Mesendoderm (in vitro differentiated cells): ENCODE results near the gene CNTNAP4.

Experiments used
- DNase-seq: peaks from one replicate; pipeline ENCODE4 v3.0.0; 2013
- H2AK5ac ChIP-seq: 2 replicates; pipeline ENCODE4 v1.6.1; 2013; ENCODE audit warnings: low read length, inconsistent platforms
- H2BK120ac ChIP-seq: 2 replicates; pipeline ENCODE4 v1.6.1; 2013; ENCODE audit warnings: low read depth, mild to moderate bottlenecking, low read length, moderate library complexity, mixed read lengths
- H2BK15ac ChIP-seq: replicated peaks from 2 replicates; pipeline ENCODE4 v1.6.1; 2013; ENCODE audit warnings: low read depth, mild to moderate bottlenecking, moderate library complexity
- H2BK5ac ChIP-seq: 2 replicates; pipeline ENCODE4 v1.6.1; 2013; ENCODE audit warnings: low read length, inconsistent platforms
- H3K18ac ChIP-seq: 2 replicates; pipeline ENCODE4 v1.6.1; 2013; ENCODE audit warnings: mild to moderate bottlenecking, low read length, mixed read lengths
- H3K23ac ChIP-seq: one replicate; pipeline ENCODE4 v1.6.1; 2013; ENCODE audit warnings: low read length
- H3K27ac ChIP-seq: 2 replicates; pipeline ENCODE4 v1.5.1; 2013; ENCODE audit warnings: low read depth, mild to moderate bottlenecking, inconsistent platforms, low read length, moderate library complexity
- H3K27me3 ChIP-seq: 2 replicates; pipeline ENCODE4 v1.6.1; 2013; ENCODE audit warnings: low read length, control low read depth, mild to moderate bottlenecking, inconsistent platforms; ENCODE audit not compliant: insufficient read depth, poor library complexity
- H3K36me3 ChIP-seq: 2 replicates; pipeline ENCODE4 v1.6.1; 2013; ENCODE audit warnings: low read length, inconsistent platforms; ENCODE audit not compliant: control insufficient read depth, insufficient read depth
- H3K4ac ChIP-seq: one replicate; pipeline ENCODE4 v1.6.1; 2013; ENCODE audit warnings: low read depth, mild to moderate bottlenecking, low read length, moderate library complexity
- H3K4me1 ChIP-seq: 2 replicates; pipeline ENCODE4 v1.6.1; 2013; ENCODE audit warnings: low read depth, low read length, inconsistent platforms; ENCODE audit not compliant: control insufficient read depth
- H3K4me2 ChIP-seq: 2 replicates; pipeline ENCODE4 v1.6.1; 2013; ENCODE audit warnings: low read length
- H3K4me3 ChIP-seq: 2 replicates; pipeline ENCODE4 v1.5.1; 2013; ENCODE audit warnings: mild to moderate bottlenecking, low read length
- H3K56ac ChIP-seq: one replicate; pipeline ENCODE4 v1.6.1; 2013; ENCODE audit warnings: low read length
- H3K79me1 ChIP-seq: 2 replicates; pipeline ENCODE4 v1.6.1; 2013; ENCODE audit warnings: low read length, inconsistent platforms
- H3K79me2 ChIP-seq: 2 replicates; pipeline ENCODE4 v1.6.1; 2013; ENCODE audit warnings: mild to moderate bottlenecking, low read length; ENCODE audit not compliant: control insufficient read depth, insufficient read depth
- H3K9ac ChIP-seq: 2 replicates; pipeline ENCODE4 v1.6.1; 2013; ENCODE audit warnings: low read length, inconsistent platforms
- H4K5ac ChIP-seq: one replicate; pipeline ENCODE4 v1.6.1; 2013; ENCODE audit warnings: low read length
- H4K8ac ChIP-seq: one replicate; pipeline ENCODE4 v1.6.1; 2013; ENCODE audit warnings: low read depth, mild to moderate bottlenecking, control low read depth, low read length, moderate library complexity
- WGBS: extraction: QIAGEN DNeasy Blood & Tissue Kit; methylation state at CpG from one replicate; pipeline ENCODE4 v1.1.7; 2013; ENCODE audit warnings: low lambda C conversion rate, missing lambda C conversion rate; ENCODE audit not compliant: insufficient coverage; ENCODE audit errors: extremely low coverage; 5-methylcytosine and 5-hydroxymethylcytosine counted together

The CNTNAP4 gene

GRCh38 chr16:76277460-76278030 lies 344 bp downstream of the CNTNAP4 start:
- Histone ChIP-seq H3K4me2 (no peak overlapping the region), H3K4me1 (no peaks in the 10 kb centered on the region), H2BK5ac (no peak overlapping the region), H3K79me1 (no peaks in the 10 kb centered on the region), H3K79me2 (no peaks in the 10 kb centered on the region), H4K8ac (no peak overlapping the region), H3K27me3 (no peaks in the 10 kb centered on the region), H2BK120ac (no peak overlapping the region), H3K23ac (no peak overlapping the region), H3K36me3 (no peaks in the 10 kb centered on the region), H2BK15ac (no peak overlapping the region), H2AK5ac (no peak overlapping the region), H3K56ac (no peak overlapping the region), H4K5ac (no peak overlapping the region), H3K18ac (no peak overlapping the region), H3K4ac (no peak overlapping the region), H3K27ac (no peak overlapping the region), H3K9ac (no peak overlapping the region), H3K4me3 (no peak overlapping the region)
- no CpG with 5 or more reads among the region's 9 CpGs for WGBS
- no peak for DNase-seq

- H3K18ac ChIP-seq = no peak overlapping the region
- no peak overlapping the region for H2BK120ac ChIP-seq
- no peaks in the 10 kb centered on the region for H3K4me1 ChIP-seq
- no CpG with 5 or more reads among the region's 5 CpGs for WGBS
- no peak overlapping the region for H3K23ac ChIP-seq
- H2BK15ac ChIP-seq = no peak overlapping the region
- H3K9ac ChIP-seq = no peak overlapping the region
- no peak overlapping the region for H3K4me2 ChIP-seq
- no peaks in the 10 kb centered on the region for H3K79me1 ChIP-seq
- no peak overlapping the region for H2BK5ac ChIP-seq
- no peak overlapping the region for H3K4me3 ChIP-seq
- H3K27ac ChIP-seq = no peak overlapping the region
- H4K8ac ChIP-seq = no peak overlapping the region
- H2AK5ac ChIP-seq = no peak overlapping the region
- no peaks in the 10 kb centered on the region for H3K36me3 ChIP-seq
- H3K79me2 ChIP-seq = no peaks in the 10 kb centered on the region
- no peak for DNase-seq
- H3K56ac ChIP-seq = no peak overlapping the region
- H4K5ac ChIP-seq = no peak overlapping the region
- no peak overlapping the region for H3K4ac ChIP-seq
- H3K27me3 ChIP-seq = no peaks in the 10 kb centered on the region
Observed at GRCh38 chr16:76278086-76278485, 885 bp downstream of the CNTNAP4 start.

- H3K27ac ChIP-seq = no peak overlapping the region
- no peak overlapping the region for H4K8ac ChIP-seq
- no peak overlapping the region for H2BK120ac ChIP-seq
- no peak overlapping the region for H3K4me3 ChIP-seq
- peak; percentile 60 for DNase-seq
- H2BK5ac ChIP-seq = no peak overlapping the region
- H3K9ac ChIP-seq = no peak overlapping the region
- H3K4ac ChIP-seq = no peak overlapping the region
- no peak overlapping the region for H3K23ac ChIP-seq
- no peak overlapping the region for H3K18ac ChIP-seq
- H3K4me2 ChIP-seq = no peak overlapping the region
- H3K4me1 ChIP-seq = no peaks in the 10 kb centered on the region
- no peaks in the 10 kb centered on the region for H3K27me3 ChIP-seq
- H2BK15ac ChIP-seq = no peak overlapping the region
- H4K5ac ChIP-seq = no peak overlapping the region
- no peak overlapping the region for H2AK5ac ChIP-seq
- no peaks in the 10 kb centered on the region for H3K79me1 ChIP-seq
- H3K79me2 ChIP-seq = no peaks in the 10 kb centered on the region
- no peaks in the 10 kb centered on the region for H3K36me3 ChIP-seq
- H3K56ac ChIP-seq = no peak overlapping the region
Observed at GRCh38 chr16:76278980-76279379, 1.8 kb downstream of the CNTNAP4 start.

- DNase-seq = no peak
- no peak overlapping the region for H3K9ac ChIP-seq
- no peak overlapping the region for H2BK15ac ChIP-seq
- H3K4me1 ChIP-seq = no peaks in the 10 kb centered on the region
- WGBS = no CpG with 5 or more reads among the region's 6 CpGs
- H3K36me3 ChIP-seq = no peaks in the 10 kb centered on the region
- no peak overlapping the region for H3K4me2 ChIP-seq
- H3K56ac ChIP-seq = no peak overlapping the region
- no peak overlapping the region for H3K27ac ChIP-seq
- no peak overlapping the region for H3K18ac ChIP-seq
- no peak overlapping the region for H2BK5ac ChIP-seq
- no peak overlapping the region for H4K5ac ChIP-seq
- no peak overlapping the region for H4K8ac ChIP-seq
- no peak overlapping the region for H2BK120ac ChIP-seq
- H3K4ac ChIP-seq = no peak overlapping the region
- H3K23ac ChIP-seq = no peak overlapping the region
- H3K79me2 ChIP-seq = no peaks in the 10 kb centered on the region
- H3K27me3 ChIP-seq = no peaks in the 10 kb centered on the region
- no peaks in the 10 kb centered on the region for H3K79me1 ChIP-seq
- H3K4me3 ChIP-seq = no peak overlapping the region
- no peak overlapping the region for H2AK5ac ChIP-seq
Observed at GRCh38 chr16:76280421-76281215, 3.4 kb downstream of the CNTNAP4 start.

- Histone ChIP-seq H3K4me3 (no peak overlapping the region), H3K27me3 (no peaks in the 10 kb centered on the region)
- no CpG with 5 or more reads among the region's 3 CpGs for WGBS
Observed at GRCh38 chr16:76287466-76287865, 10.3 kb downstream of the CNTNAP4 start.

GRCh38 chr16:76292218-76292617 lies 15.0 kb downstream of the CNTNAP4 start:
- Histone ChIP-seq H4K5ac (no peak overlapping the region), H3K56ac (no peak overlapping the region), H3K4me2 (no peak overlapping the region), H3K23ac (no peak overlapping the region), H3K4ac (no peak overlapping the region), H2AK5ac (no peak overlapping the region), H3K4me3 (no peak overlapping the region), H3K9ac (no peak overlapping the region), H3K4me1 (no peaks in the 10 kb centered on the region), H3K79me1 (no peaks in the 10 kb centered on the region), H3K27me3 (no peaks in the 10 kb centered on the region), H3K79me2 (no peaks in the 10 kb centered on the region), H2BK15ac (no peak overlapping the region), H3K27ac (no peak overlapping the region), H3K36me3 (no peaks in the 10 kb centered on the region), H2BK5ac (no peak overlapping the region), H2BK120ac (no peak overlapping the region), H4K8ac (no peak overlapping the region), H3K18ac (no peak overlapping the region)
- DNase-seq = no peak
- no CpG with 5 or more reads among the region's 5 CpGs for WGBS

More at GRCh38 chr16:76287466-76287865, 10.3 kb downstream of the CNTNAP4 start:
- Histone ChIP-seq H3K4me2 (no peak overlapping the region), H3K79me1 (no peaks in the 10 kb centered on the region), H3K4ac (no peak overlapping the region), H2BK15ac (no peak overlapping the region), H2BK5ac (no peak overlapping the region), H3K27ac (no peak overlapping the region), H4K8ac (no peak overlapping the region), H3K23ac (no peak overlapping the region), H4K5ac (no peak overlapping the region), H3K56ac (no peak overlapping the region), H3K18ac (no peak overlapping the region), H3K36me3 (no peaks in the 10 kb centered on the region), H3K9ac (no peak overlapping the region), H2AK5ac (no peak overlapping the region), H3K79me2 (no peaks in the 10 kb centered on the region), H2BK120ac (no peak overlapping the region), H3K4me1 (no peaks in the 10 kb centered on the region)
- no peak for DNase-seq
